Muscle of arm (tissue), 12 donors: ENCODE measurements around the gene NSMCE1. TPM values are rescaled to one million over a fixed set of nuclear protein-coding genes. Genes with fewer than 3 reads are reported as not detected.

Source experiments
- DNase-seq: peaks from one replicate; pipeline ENCODE4 v3.0.0-alpha.2; 2013
- polyA plus RNA-seq, 12 donors: library from polyadenylated mRNA; unstranded; fragments of 120-200 nt; gene quantifications; one replicate each; pipeline ENCODE4 v1.2.1, GENCODE V29; 2013; ENCODE audit not compliant: insufficient read length in 12 of 12

Gene NSMCE1
- polyA plus RNA-seq, 12 donors: 41.9 to 190 (median 51.5) TPM; not detected in 1

- DNase-seq: no peak
Observed at GRCh38 chr16:27198451-27199234, 69.9 kb downstream of the NSMCE1 start.

GRCh38 chr16:27197004-27197403, 71.6 kb downstream of the NSMCE1 start:
- DNase-seq: no peak

GRCh38 chr16:27195941-27196595, 72.5 kb downstream of the NSMCE1 start:
- no peak for DNase-seq

- DNase-seq: no peak
Observed at GRCh38 chr16:27195076-27195741, 73.4 kb downstream of the NSMCE1 start.

- DNase-seq: no peak
Observed at GRCh38 chr16:27193300-27193990, 75.1 kb downstream of the NSMCE1 start.

DNA sequence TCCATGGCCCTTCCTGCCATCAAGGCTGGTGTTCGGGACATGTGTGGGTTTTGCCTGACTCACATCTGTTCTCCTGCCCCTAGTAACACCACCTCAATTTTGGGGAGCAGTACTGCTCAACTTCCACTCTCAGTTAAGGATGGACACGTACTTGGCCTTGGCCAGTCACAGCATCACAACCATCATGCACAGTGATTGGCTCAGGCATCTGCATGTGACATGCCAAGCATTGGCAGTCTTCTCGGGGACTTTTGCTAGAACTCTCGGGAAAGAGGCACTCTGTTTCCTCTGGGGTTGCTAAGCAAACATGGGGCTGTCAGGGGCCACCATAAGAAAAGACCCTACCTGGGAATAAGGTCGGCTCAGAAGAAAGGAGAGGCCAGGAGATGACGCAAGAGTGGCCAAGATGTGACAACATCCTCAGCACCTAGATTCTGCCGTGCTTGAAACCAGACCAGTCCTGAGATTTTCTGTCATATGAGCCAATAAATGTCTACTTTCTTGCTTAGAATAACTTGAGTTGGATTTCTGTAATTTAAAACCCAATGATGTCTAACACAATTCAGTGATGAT, 77.1 kb downstream of the NSMCE1 start:
- no peak for DNase-seq

DNA sequence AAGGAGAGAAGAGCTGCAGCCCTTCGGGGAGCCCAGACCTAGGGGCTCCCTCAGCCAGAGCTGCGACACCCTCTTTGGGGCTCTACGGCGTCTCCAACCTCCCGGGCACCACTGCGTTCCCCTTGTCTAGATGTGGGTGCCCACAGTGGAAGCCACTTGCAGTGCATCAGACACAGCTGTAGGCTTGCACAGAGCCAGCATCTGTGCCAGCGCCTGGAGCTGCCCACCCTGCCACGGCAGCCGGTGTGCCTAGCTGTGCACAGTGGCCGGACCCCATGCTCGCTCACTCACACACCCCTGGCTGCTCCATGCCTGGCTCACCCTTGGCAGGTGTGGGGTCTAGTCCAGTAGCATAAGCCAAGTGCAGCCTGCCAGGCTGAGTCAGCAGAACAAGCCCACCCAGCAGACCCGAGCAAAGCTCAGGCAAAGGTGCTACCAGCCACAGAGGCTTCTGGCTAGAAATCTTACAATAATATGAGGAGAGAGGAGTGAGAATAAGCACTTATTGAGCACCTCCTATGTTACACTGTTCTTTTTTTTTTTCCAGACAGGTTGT, 78.2 kb downstream of the NSMCE1 start:
- DNase-seq: no peak

DNA sequence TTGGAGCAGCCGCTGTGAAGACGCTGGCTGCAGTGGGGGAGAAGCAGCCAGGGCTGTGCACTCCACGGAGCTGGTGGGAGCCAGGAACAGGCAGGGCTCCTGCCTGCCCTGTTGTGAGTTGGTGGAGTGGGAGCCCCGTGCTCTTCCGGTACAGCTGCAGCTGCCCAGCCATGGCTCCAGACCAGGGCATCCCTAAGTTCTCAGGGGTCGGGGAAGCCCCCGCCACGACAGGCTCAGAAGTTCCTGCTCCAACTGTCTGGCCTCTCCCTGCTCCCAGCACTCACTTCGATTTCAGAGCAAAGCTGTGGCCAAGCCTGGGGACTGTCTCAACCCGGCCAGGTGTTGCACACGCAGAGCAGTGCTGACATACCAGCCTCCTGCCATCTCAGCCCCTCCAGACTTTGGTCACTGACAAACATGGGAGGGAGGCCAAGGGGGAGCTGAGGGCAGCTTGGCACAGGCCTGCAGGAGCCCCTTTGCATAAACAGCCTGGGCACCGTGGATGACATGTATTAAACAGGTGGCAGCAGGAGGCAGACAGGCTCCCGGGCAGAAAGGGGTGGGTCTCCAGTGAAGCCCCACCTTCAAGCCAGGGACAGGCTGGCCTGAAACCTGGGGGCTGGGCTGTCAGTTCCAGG, 79.1 kb downstream of the NSMCE1 start:
- peak; percentile 45 for DNase-seq

DNA sequence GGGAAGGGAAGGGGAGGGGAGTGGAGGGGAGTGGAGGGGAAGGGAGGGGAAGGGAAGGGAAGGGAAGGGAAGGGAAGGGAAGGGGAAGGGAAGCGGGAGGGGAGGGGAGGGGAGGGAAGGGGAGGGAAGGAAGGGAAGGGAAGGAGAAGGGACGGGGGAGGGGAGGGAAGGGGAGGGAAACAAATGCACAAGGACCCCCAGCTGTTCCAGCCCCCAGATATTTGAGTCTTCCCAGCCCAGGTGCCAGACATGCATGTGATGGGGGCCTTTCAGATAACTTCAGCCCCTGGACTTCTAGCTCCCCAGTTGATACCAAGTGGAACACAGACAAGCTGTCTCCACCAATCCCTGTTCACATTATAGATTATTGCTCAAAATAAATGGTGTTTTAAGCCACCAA, 79.9 kb downstream of the NSMCE1 start:
- DNase-seq: no peak

DNA sequence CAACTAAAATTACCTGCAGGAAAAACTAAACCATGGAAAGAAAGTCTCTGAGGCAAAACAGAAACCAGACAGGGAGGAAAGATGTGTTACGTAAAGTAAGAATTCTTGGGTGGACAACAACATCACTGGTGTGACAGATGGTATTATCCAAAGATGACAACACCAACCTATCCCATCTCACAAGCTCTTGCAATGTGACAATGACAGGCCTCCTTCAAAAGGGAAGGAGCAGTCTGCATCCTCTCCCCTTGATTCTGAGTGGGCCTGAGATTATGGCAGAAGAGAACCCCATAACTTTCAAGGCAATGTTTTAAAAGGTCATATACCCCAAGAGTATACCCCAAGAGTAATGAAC, 82.8 kb downstream of the NSMCE1 start:
- no peak for DNase-seq

GRCh38 chr16:27182906-27183405, 85.6 kb downstream of the NSMCE1 start:
- no peak for DNase-seq

- no peak for DNase-seq
Observed at GRCh38 chr16:27181019-27181790, 87.4 kb downstream of the NSMCE1 start.

- DNase-seq: peak; percentile 83
Observed at GRCh38 chr16:27179500-27180072, 89.0 kb downstream of the NSMCE1 start.

DNA sequence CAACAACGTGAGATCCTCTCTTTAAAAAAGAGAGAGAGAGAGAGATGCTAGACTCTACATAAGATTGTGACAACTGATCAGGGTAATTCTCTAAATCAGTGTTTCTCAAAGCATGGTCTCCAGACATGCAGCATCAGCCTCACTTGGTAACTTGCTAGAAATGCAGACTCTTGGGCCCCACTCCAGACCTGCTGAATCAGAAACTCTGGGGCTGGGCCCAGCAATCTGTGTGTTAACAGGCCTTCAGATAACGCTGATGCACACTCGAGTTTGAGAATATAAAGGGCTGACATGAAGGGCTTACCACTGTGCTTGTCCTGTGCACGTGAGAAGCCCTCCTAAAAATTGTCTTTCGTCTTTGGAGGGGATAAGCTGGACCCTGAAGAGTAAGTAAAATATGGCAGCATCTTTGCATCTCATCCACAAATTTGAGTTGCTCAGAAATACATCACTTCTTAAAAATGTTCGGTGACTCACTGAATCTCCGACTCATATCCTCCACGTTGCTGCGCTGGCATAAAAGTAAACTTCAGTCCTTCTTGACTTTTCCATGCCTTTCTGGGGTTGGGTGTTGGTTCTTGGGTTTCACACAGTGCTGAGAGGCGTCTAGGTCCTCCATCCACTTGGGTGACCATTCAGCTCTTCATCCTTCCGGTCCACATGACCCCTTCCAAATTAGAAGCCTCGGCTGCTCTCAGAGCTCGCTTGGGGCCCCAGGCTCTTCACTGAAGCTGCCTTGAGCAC, 91.4 kb downstream of the NSMCE1 start:
- no peak for DNase-seq

DNA sequence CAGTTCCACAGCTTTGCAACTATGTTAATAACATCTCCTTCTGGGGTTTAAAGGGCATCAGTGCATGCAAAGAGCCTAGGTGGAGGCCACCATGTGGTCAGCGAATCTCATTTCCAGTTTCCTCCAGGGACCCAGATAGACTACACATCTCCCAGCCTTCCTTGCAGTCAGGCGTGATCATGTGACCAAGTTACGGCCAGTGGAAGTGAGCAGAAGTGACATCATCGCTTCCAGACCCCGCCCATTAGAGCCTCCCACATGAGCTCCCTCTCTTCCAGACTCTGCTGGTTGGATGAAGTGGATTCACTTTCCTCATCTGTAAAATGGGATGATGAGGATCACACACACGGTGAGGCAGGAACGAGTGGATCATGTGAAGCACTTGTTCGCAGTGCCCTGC, 92.7 kb downstream of the NSMCE1 start:
- no peak for DNase-seq
